HG03139 (cell line): Measurements from ENCODE around the gene MKKS.

Experiments
- ATAC-seq: cut with Tn5 transposase; IDR thresholded peaks from one replicate; pipeline ENCODE4 v1.9.1; 2021; ENCODE audit not compliant: unreplicated experiment

The MKKS gene

GRCh38 chr20:10433623-10434466, at the start of gene MKKS:
TSS of gene MKKS (minus strand) at chr20:10434222. CDS start at chr20:10413514, 20,708 bp downstream.
- peak; percentile 43 for ATAC-seq

DNA sequence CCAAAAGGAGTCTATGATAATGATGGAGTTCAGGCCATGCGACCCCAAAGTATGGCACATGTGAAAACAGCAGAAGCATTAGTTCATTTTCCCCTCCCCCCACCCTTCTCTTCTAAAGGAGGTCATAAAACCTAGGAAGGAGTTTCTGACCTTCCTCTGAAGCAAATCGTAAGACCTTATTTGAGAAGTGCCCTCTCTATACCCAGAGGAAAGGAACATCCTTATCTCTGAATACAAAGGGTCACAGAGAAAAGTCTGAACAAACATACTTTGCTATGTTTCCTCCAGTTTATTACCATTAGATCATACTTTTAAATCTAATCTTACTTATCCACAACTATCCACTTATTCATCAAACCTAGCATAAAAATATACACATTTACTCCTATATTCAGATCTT, 49.7 kb upstream of the MKKS start:
- no peak for ATAC-seq

DNA sequence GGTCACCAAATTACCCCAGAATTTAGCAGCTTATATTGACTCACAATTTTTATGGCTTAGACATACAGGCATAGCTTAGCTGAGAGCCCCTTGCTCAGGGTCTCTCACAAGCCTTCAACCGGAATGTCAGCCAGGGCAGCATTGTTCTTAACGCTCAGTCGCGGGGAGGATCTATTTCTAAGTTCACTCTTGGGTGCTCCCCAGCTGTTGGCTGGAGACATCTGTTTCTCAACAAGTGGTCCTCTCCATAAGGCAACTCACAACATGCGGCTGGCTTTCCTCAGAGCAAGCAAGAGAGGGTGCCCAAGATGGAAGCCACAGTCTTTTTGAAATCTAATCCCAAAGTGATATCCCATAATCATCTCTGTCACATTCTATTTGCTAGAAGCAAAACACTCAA, 47.7 kb upstream of the MKKS start:
- ATAC-seq: no peak

GRCh38 chr20:10478930-10479329, 44.9 kb upstream of the MKKS start:
- no peak for ATAC-seq

DNA sequence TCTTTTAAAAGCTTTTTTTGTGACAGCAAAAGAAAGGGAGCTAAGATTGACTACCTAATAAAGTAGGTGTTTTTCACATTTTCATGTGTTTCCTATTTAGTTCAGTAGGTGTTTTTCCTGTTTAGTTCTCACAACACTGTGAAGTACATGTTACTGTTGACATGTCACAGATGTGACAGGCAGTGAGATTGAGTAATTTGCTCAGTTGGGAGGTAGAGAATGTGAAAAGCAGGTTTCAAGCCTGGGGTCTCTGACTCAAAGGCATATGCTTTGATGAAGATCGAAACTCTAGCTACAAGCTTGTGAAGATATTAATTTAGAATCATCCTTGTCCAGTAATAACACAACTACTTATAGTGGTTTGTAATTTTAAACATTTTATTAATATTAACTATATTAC, 44.2 kb upstream of the MKKS start:
- peak; percentile 57 for ATAC-seq

DNA sequence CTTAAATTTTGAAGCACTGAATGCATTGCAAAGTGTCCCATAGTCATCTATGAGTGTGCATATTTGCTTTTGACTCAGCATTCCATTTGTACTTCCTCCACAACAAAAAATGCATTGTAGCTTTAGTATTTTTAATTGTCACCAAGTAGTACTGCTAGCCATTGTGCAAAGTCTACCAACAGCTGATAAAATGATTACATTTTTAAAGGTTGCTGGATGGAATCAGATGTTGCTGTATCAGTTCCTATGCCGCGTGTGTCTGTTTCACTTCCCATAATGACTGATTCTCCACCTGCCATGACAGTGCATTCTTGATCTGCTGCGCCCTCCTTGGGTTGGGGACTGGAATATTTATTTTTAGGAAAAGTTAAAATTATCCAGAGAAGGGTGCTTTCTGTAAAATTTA, 42.3 kb upstream of the MKKS start:
- peak; percentile 80 for ATAC-seq

DNA sequence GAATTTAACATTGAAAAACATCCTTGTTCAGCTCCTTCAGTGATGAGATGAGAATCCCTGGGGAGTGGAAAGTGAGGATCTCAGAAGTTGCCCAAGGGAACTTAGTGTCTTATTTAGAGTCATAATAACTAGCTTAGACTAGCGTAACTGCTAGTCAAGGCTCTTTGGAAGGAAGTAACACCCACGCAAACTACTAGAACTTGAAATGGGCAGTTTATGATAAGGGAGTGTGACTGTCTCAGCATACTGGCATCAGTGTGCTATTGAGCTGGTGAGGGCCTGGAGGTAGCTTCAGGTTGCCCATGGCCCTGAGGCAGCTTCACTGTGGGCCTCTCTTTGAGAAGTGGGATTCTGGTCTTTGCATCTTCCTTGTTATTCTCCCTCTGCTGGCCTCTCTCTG, 41.2 kb upstream of the MKKS start:
- no peak for ATAC-seq

DNA sequence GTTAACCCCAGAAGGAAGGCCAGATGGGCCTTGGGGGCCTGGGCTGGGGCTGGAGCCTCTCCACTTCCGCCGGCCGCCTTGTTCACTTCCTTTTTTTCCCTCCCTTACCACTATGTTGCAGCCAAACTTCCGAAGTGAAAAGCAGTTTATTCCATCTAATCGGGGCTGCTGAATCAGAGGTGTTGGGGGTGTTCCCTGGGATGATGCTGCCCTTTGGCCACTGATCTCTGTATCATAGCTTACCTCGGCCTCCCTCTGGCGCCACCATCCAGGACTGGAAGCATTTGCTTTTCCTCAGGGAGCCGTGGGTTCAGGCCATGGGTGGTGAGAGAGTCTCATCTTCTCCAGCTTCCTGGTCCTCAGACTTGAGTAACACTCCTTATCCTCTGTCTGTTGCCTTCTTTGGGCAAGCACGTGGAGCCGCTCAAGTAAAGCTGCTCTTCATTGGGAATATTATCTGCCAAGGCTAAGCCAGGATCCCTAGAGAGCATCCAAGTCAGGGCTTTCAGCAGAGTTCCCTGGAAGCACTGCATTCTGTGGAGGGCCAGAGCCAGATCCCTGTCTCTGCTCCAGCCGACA, 40.7 kb upstream of the MKKS start:
- no peak for ATAC-seq

GRCh38 chr20:10472871-10473270, 38.8 kb upstream of the MKKS start:
- ATAC-seq: no peak

DNA sequence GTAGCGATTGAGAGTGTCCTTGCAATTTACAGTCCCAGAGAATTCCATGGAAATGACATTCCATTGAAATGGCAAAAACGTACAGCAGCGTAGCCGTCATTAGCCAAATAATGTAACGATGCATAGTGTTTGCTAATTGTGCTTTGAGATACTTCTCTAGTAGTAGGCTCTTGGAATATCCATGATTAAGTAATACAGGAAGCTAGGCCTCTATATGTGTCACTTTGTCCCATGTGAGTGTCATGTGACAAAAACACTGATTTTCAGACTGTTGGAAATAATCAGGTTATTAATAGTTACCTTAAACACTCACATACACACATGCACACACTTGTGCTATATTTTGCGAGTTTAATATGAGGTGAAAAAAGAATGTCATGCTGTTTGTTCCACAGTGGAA, 36.3 kb upstream of the MKKS start:
- no peak for ATAC-seq

DNA sequence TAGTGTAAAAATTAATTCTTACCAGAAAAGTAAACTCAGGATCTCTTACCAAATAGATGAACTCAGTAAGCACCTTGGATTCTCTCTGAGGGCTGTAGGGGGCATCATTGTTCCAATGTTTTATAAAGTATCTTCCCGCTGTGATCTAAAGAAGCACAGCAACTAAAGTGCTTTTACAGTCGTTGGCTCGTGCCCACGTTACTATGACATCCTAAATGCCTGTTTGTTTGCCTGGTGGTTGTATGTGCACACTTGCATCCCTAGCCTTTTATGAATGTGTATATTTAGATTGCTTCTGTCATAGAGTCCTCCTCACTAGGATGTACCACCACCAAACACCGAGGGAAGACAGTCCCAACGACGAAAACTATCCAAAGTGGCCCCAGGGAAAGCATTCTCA, 35.6 kb upstream of the MKKS start:
- peak; percentile 64 for ATAC-seq

DNA sequence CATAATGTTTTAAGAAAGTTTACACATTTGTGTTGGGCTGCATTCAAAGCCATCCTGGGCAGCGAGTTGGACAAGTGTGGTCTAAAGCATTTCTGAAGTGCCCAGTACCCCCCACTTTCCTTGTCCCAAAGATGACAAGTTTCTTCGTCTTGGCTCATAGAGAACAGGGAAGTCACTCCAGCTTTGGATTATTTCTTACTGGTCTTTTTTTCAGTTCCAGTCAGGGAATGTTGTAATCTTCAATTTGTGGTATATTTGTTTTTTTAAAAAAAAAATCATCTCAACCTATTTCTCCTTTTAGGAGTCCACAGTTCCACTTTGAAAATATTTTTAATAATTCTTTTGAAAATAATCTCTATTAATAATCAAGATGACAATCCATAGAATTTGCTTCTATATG, 35.0 kb upstream of the MKKS start:
- no peak for ATAC-seq

DNA sequence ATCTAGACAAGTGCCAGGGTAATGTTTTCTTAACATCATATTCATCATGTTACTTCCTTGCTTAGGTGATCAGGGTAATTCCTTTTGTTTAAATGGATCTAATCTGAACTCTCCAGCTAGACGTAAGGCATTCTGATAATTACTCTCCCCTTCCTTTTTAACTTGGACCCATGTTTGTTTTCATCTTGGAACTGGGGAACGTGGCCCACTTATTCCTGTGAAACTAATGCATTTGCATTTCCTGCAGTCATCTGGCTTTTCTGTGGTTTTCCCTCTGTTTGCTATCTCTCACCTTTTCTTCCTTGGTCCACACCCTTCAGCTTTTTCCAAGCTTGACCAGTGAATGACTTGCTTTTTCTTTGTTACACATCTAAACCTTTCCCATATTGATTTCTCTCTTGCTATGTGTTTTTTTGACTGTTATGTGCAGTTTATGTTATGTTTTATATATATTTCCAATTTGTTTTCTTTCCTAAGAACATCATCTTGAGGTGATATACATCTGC, 34.4 kb upstream of the MKKS start:
- no peak for ATAC-seq

GRCh38 chr20:10467681-10468339, 33.8 kb upstream of the MKKS start:
- ATAC-seq: no peak

DNA sequence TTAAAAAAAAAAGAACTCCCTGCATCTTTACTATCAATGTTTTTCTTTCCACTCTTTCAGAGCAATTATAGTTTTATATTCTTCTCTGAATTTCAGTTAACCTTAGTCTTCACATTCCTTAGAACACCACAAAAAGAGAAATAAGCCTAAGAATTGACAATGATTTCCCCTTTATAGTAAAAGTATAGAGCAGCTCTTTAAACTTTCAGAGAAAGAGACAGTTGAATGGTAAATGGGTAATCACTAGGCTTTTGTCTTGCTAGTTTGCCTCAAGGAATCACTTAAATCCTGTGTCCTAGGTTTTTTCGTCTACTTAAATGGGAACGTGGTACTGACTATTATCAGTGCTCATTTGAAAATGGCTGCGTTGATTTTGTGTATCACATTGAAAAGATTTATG, 32.8 kb upstream of the MKKS start:
- no peak for ATAC-seq

- ATAC-seq: no peak
Measured at GRCh38 chr20:10466325-10466724, 32.3 kb upstream of the MKKS start.

DNA sequence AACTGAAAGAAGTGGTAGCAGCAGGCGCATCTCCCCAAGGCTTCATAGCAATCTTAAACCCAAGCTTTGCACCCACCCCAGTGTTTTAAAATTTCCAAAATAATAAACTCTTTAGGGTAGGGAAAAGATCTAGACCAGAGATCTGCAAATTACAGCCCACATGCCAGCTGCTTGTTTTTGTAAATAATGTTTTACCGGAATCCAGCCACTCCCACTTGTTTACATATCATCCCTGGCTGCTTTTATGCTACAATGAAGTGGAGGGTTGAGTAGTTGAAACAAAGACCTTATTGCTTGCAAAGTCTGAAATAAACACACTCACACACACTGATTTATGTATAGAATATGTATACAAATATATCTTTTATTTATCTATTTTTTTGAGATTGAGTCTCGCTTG, 31.1 kb upstream of the MKKS start:
- ATAC-seq: no peak

DNA sequence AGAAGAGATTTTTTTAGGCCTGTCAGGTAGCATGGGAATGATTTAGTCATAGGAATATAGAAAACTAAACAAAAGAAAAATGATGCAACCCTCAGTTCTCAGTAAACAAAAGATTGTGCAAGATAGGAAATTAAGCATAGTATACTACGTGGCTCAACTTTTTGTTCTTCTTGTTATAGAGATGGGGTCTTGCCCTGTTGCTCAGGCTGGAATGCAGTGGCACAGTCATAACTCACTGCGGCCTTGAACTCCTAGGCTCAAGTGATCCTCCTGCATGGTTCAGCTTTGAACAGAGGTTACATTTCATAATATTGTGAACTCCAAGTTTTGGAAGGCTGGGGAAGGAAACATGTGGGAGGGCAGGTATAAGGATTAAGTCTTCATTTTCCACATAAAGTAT, 29.6 kb upstream of the MKKS start:
- no peak for ATAC-seq

DNA sequence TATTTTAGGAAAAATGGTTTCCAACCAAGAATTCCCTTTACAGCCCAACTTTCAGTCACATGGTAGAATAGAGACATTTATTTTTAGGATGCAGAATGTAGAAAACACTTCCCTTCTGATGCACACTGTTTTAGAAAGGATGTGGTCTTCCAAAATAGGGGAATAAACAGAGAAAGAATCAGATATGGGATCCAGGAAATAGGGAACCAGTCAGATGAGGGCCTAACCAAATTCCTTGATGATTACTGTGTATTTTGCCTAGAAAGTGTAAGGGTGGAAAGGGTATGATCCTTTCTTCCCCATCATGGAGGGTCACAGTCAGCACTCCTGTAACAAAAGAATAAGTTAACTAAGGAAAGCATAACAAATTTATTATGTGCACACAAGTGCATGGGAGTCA, 28.5 kb upstream of the MKKS start:
- ATAC-seq: no peak

GRCh38 chr20:10461495-10461894, 27.5 kb upstream of the MKKS start:
- no peak for ATAC-seq

DNA sequence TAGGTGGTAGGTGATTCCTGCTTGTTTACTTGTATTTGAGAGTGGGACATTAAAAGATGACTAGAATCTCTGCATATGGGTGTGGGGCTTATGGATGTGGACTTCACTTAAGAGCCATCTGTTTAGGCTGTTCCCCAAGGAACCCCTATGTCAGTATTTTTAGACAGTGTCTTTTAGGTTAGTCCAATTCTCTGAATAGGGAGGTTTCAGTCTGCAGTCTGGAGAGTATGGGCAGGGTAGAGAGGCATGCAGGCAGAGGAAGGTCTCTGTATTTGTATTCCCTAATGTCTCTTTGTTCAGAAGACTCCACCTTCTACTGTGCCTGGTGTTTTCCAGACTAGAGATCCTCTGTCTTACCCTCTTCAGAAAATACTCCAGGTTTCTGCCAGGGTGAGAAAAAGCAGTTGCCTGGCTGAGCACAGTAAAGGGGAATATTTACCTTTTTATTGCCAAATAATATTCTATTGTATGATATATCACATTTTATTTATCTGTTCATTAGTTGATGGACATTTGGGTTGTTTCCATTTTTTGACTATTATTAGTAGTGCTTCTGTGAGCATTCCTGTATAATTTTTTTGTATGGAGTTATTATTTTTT, 20.2 kb upstream of the MKKS start:
- no peak for ATAC-seq

DNA sequence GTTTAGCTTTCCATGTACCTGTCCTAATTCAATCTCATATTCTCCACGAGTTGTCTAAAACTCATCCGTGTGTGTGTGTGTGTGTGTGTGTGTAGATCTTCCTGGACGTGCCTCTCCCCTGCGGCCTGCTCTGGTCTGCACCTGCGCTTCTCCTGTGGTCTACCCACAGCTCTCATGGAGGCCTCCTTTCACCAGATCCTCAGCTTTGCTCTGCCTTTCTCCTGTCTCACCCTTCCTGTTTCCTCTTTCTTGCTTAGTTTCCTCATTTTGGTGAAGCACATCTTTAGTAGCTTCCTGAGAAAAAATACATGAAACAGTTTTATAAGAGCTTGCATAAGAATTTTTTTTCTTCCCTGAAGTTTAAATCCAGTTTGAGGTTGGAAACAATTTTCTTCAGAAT, 19.2 kb upstream of the MKKS start:
- ATAC-seq: peak; percentile 90
